GM13976 (cell line): Measurements from ENCODE around the gene SIGLEC5.

Experiments
- DNase-seq: peaks from one replicate; pipeline ENCODE4 v3.0.0; 2012; ENCODE audit warnings: low spot score
- CTCF ChIP-seq: IDR thresholded peaks from 2 replicates; pipeline ENCODE4 v1.5.1; 2012; ENCODE audit warnings: borderline replicate concordance, mild to moderate bottlenecking; ENCODE audit not compliant: insufficient read depth; ENCODE audit errors: extremely low read depth, missing control alignments, control extremely low read depth
- in situ Hi-C: fragments of 300-500 bp; cut with MboI; formaldehyde crosslinking; loops from one replicate; pipeline ENCODE4 v1.12.0; 2022; ENCODE audit warnings: low sequenced_read_pairs, mixed read lengths, inconsistent platforms; ENCODE audit not compliant: unreplicated experiment

The SIGLEC5 gene

GRCh38 chr19:51573331-51573730, 56.9 kb downstream of the SIGLEC5 start:
- in situ Hi-C loops: no loop called here
- no peak for DNase-seq
- TF ChIP-seq CTCF: no peak

- no peak for DNase-seq
- in situ Hi-C loops: no loop called here
- TF ChIP-seq CTCF: no peak
These were observed 57.3 kb downstream of the SIGLEC5 start for GRCh38 chr19:51572908-51573307.

- in situ Hi-C loops: no loop called here
- peak; percentile 43 for DNase-seq
- TF ChIP-seq CTCF: no peak
These were observed 57.8 kb downstream of the SIGLEC5 start for GRCh38 chr19:51572410-51572809.

GRCh38 chr19:51571599-51571998, 58.6 kb downstream of the SIGLEC5 start:
- no peak for DNase-seq
- in situ Hi-C loops: no loop called here
- TF ChIP-seq CTCF: no peak

- in situ Hi-C loops: no loop called here
- TF ChIP-seq CTCF: no peak
- peak; percentile 77 for DNase-seq
These were observed 59.1 kb downstream of the SIGLEC5 start, which contains the start of gene ZNF175 for GRCh38 chr19:51570962-51571575. Gene ZNF175 (plus strand): TSS chr19:51571283. CDS start chr19:51573330, 2,047 bp downstream.

- no peak for TF ChIP-seq CTCF
- in situ Hi-C loops: no loop called here
- no peak for DNase-seq
These were observed 61.7 kb downstream of the SIGLEC5 start for GRCh38 chr19:51568456-51568855.
